Activated naive CD4-positive, alpha-beta T cell treated with anti-CD3 and anti-CD28 coated beads for 36 hours (primary cell): Measurements from ENCODE around the gene GUCY2D. TPM values are rescaled to one million over a fixed set of nuclear protein-coding genes. Genes with fewer than 3 reads are reported as not detected.
"Not testable (repeated sequence)": the region's sequence is repeated elsewhere in the genome, so short reads cannot be mapped to it uniquely, and the experiment has no call there.

Experiments used
- CTCF ChIA-PET: fragments of 350-600 bp; sonication (Branson Sonifier 250); formaldehyde crosslinking; loops from one replicate; lab custom pipeline; 2021; ENCODE audit warnings: antibody characterized with exemption; lab: Charles Lee
- DNase-seq: peaks from one replicate; pipeline ENCODE4 v3.0.0-alpha.2; 2020
- H3K27ac Mint-ChIP-seq: one replicate; pipeline ENCODE4 v1.8.0; 2021; ENCODE audit warnings: mild to moderate bottlenecking, mixed read lengths
- H3K27me3 Mint-ChIP-seq: one replicate; pipeline ENCODE4 v1.8.0; 2021; ENCODE audit warnings: low read depth, mixed read lengths
- H3K36me3 Mint-ChIP-seq: one replicate; pipeline ENCODE4 v1.8.0; 2021; ENCODE audit warnings: low read depth, mixed read lengths
- H3K4me1 Mint-ChIP-seq: one replicate; pipeline ENCODE4 v1.8.0; 2021; ENCODE audit warnings: low read depth, mixed read lengths
- H3K4me3 Mint-ChIP-seq: one replicate; pipeline ENCODE4 v1.8.0; 2021; ENCODE audit warnings: mild to moderate bottlenecking, moderate library complexity, mixed read lengths
- H3K9me3 Mint-ChIP-seq: one replicate; pipeline ENCODE4 v1.8.0; 2021; ENCODE audit warnings: mixed read lengths
- intact Hi-C: fragments of 100-400 bp; cut with micrococcal nuclease; formaldehyde crosslinking; loops from one replicate; pipeline ENCODE4 v1.15.1; 2023
- total RNA-seq, 2 experiments: library from RNA; stranded (reverse); gene quantifications; one replicate each; pipeline ENCODE4 v1.2.3, GENCODE V29; 2021

The GUCY2D gene
- total RNA-seq = not detected

- H3K9me3 Mint-ChIP-seq = no peaks in the 10 kb centered on the region
Measured at GRCh38 chr17:8001976-8002720, at the start of gene GUCY2D. Gene GUCY2D (plus strand): TSS chr17:8002615. CDS start chr17:8003048, 433 bp downstream.

GRCh38 chr17:7953266-7953665 is 49.1 kb upstream of the GUCY2D start:
- H3K9me3 Mint-ChIP-seq, H3K27me3 Mint-ChIP-seq, H3K27ac Mint-ChIP-seq, DNase-seq, H3K4me3 Mint-ChIP-seq: not testable (repeated sequence)
- CTCF ChIA-PET = interaction anchor here (1.0 to 2.0 kb wide), 3 partner anchors 36 to 107 kb away, joined by 3 to 8 read pairs (median 6); no protein-coding TSS in a partner anchor
- H3K4me1 Mint-ChIP-seq = peaks cover 16% of the 10 kb centered on the region
- intact Hi-C loops = loop anchor here (5.0 kb wide), 1 partner anchor 34 kb away; no protein-coding TSS in a partner anchor
- H3K36me3 Mint-ChIP-seq = peaks cover 14% of the 10 kb centered on the region

More at GRCh38 chr17:8001976-8002720, at the start of gene GUCY2D:
- H3K27me3 Mint-ChIP-seq = peaks cover 19% of the 10 kb centered on the region
- CTCF ChIA-PET = interaction anchor here (0.6 to 2.1 kb wide), 8 partner anchors 12 to 260 kb away, joined by 3 to 10 read pairs (median 4); no protein-coding TSS in a partner anchor
- H3K27ac Mint-ChIP-seq = no peak within 1 kb of the TSS
- intact Hi-C loops = no loop called here
- H3K4me1 Mint-ChIP-seq = peaks cover 8% of the 10 kb centered on the region
- no peak within 1 kb of the TSS for H3K4me3 Mint-ChIP-seq
- DNase-seq = no peak
- no peaks in the 10 kb centered on the region for H3K36me3 Mint-ChIP-seq

GRCh38 chr17:7955414-7956227 is 46.8 kb upstream of the GUCY2D start:
- DNase-seq = no peak
- no peaks in the 10 kb centered on the region for H3K27me3 Mint-ChIP-seq
- CTCF ChIA-PET = no interaction called here
- peaks cover 12% of the 10 kb centered on the region for H3K4me1 Mint-ChIP-seq
- intact Hi-C loops = no loop called here
- no peaks in the 10 kb centered on the region for H3K36me3 Mint-ChIP-seq
- H3K4me3 Mint-ChIP-seq = no peak overlapping the region
- H3K27ac Mint-ChIP-seq = no peak overlapping the region
- no peaks in the 10 kb centered on the region for H3K9me3 Mint-ChIP-seq

GRCh38 chr17:7956228-7956965 is 46.0 kb upstream of the GUCY2D start:
- no peak overlapping the region for H3K4me3 Mint-ChIP-seq
- H3K4me1 Mint-ChIP-seq = peaks cover 6% of the 10 kb centered on the region
- H3K27me3 Mint-ChIP-seq = peaks cover under 1% of the 10 kb centered on the region
- no peaks in the 10 kb centered on the region for H3K36me3 Mint-ChIP-seq
- CTCF ChIA-PET = interaction anchor here (0.6 to 1.0 kb wide), 2 partner anchors 12 to 78 kb away, joined by 3 read pairs; no protein-coding TSS in a partner anchor
- intact Hi-C loops = no loop called here
- H3K27ac Mint-ChIP-seq = no peak overlapping the region
- no peaks in the 10 kb centered on the region for H3K9me3 Mint-ChIP-seq
- DNase-seq = no peak

- H3K27ac Mint-ChIP-seq = no peak overlapping the region
- no peaks in the 10 kb centered on the region for H3K9me3 Mint-ChIP-seq
- H3K4me1 Mint-ChIP-seq = no peaks in the 10 kb centered on the region
- no peak overlapping the region for H3K4me3 Mint-ChIP-seq
- peaks cover 6% of the 10 kb centered on the region for H3K27me3 Mint-ChIP-seq
- intact Hi-C loops = no loop called here
- H3K36me3 Mint-ChIP-seq = no peaks in the 10 kb centered on the region
- no peak for DNase-seq
- CTCF ChIA-PET = interaction anchor here (1.7 kb wide), 1 partner anchor 30 kb away, joined by 4 read pairs; no protein-coding TSS in a partner anchor
Measured at GRCh38 chr17:7959503-7960253, 42.7 kb upstream of the GUCY2D start.

- Mint-ChIP-seq H3K9me3 (no peaks in the 10 kb centered on the region), H3K4me3 (no peak overlapping the region), H3K36me3 (no peaks in the 10 kb centered on the region), H3K27ac (no peak overlapping the region), H3K27me3 (peaks cover 6% of the 10 kb centered on the region), H3K4me1 (no peaks in the 10 kb centered on the region)
- CTCF ChIA-PET = no interaction called here
- no peak for DNase-seq
- intact Hi-C loops = no loop called here
Measured at GRCh38 chr17:7961421-7961820, 41.0 kb upstream of the GUCY2D start.

- CTCF ChIA-PET = no interaction called here
- no peaks in the 10 kb centered on the region for H3K27me3 Mint-ChIP-seq
- no peak for DNase-seq
- no peaks in the 10 kb centered on the region for H3K9me3 Mint-ChIP-seq
- H3K36me3 Mint-ChIP-seq = no peaks in the 10 kb centered on the region
- intact Hi-C loops = no loop called here
- H3K4me3 Mint-ChIP-seq = no peak overlapping the region
- no peak overlapping the region for H3K27ac Mint-ChIP-seq
- no peaks in the 10 kb centered on the region for H3K4me1 Mint-ChIP-seq
Measured at GRCh38 chr17:7967751-7968150, 34.7 kb upstream of the GUCY2D start.

- H3K27ac Mint-ChIP-seq = no peak overlapping the region
- H3K36me3 Mint-ChIP-seq = no peaks in the 10 kb centered on the region
- CTCF ChIA-PET = no interaction called here
- peaks cover 4% of the 10 kb centered on the region for H3K9me3 Mint-ChIP-seq
- no peaks in the 10 kb centered on the region for H3K4me1 Mint-ChIP-seq
- no peaks in the 10 kb centered on the region for H3K27me3 Mint-ChIP-seq
- H3K4me3 Mint-ChIP-seq = no peak overlapping the region
- intact Hi-C loops = no loop called here
- no peak for DNase-seq
Measured at GRCh38 chr17:7969433-7969832, 33.0 kb upstream of the GUCY2D start.

- CTCF ChIA-PET = interaction anchor here (0.7 to 1.8 kb wide), 4 partner anchors 11 to 59 kb away, joined by 3 to 6 read pairs (median 3); partner anchors contain the start of gene GUCY2D
- H3K4me3 Mint-ChIP-seq = no peak overlapping the region
- intact Hi-C loops = no loop called here
- DNase-seq = no peak
- H3K4me1 Mint-ChIP-seq = no peaks in the 10 kb centered on the region
- H3K27me3 Mint-ChIP-seq = no peaks in the 10 kb centered on the region
- no peak overlapping the region for H3K27ac Mint-ChIP-seq
- peaks cover 4% of the 10 kb centered on the region for H3K36me3 Mint-ChIP-seq
- H3K9me3 Mint-ChIP-seq = peaks cover 15% of the 10 kb centered on the region
Measured at GRCh38 chr17:7971651-7972050, 30.8 kb upstream of the GUCY2D start.

- H3K27ac Mint-ChIP-seq = no peak overlapping the region
- H3K9me3 Mint-ChIP-seq = peaks cover 15% of the 10 kb centered on the region
- DNase-seq = no peak
- intact Hi-C loops = no loop called here
- no peak overlapping the region for H3K4me3 Mint-ChIP-seq
- CTCF ChIA-PET = interaction anchor here (0.6 to 2.2 kb wide), 7 partner anchors 10 to 39 kb away, joined by 3 to 7 read pairs (median 5); no protein-coding TSS in a partner anchor
- peaks cover 4% of the 10 kb centered on the region for H3K36me3 Mint-ChIP-seq
- H3K27me3 Mint-ChIP-seq = no peaks in the 10 kb centered on the region
- H3K4me1 Mint-ChIP-seq = no peaks in the 10 kb centered on the region
Measured at GRCh38 chr17:7972131-7972785, 30.2 kb upstream of the GUCY2D start.

GRCh38 chr17:7974638-7975131 is 27.7 kb upstream of the GUCY2D start:
- Mint-ChIP-seq H3K27ac (no peak overlapping the region), H3K27me3 (no peaks in the 10 kb centered on the region)

More at GRCh38 chr17:7974638-7975131, 27.7 kb upstream of the GUCY2D start:
- Mint-ChIP-seq H3K9me3 (peaks cover 15% of the 10 kb centered on the region), H3K36me3 (peaks cover 4% of the 10 kb centered on the region), H3K4me1 (no peaks in the 10 kb centered on the region), H3K4me3 (no peak overlapping the region)
- CTCF ChIA-PET = interaction anchor here (0.6 to 1.1 kb wide), 2 partner anchors 15 to 35 kb away, joined by 3 to 4 read pairs; no protein-coding TSS in a partner anchor
- DNase-seq = no peak
- intact Hi-C loops = no loop called here
